A172 (cell line): ENCODE data around the gene SEMA3F. TPM values are rescaled to one million over a fixed set of nuclear protein-coding genes. Genes with fewer than 3 reads are reported as not detected.

Source experiments
- DNase-seq: peaks from one replicate; pipeline ENCODE4 v3.0.0-alpha.2; 2015; ENCODE audit warnings: low spot score
- total RNA-seq: library from RNA; depleted of rRNA; stranded (reverse); fragments of >200 nt; shearing (Covaris generic); gene quantifications from 2 replicates; pipeline ENCODE4 v1.2.3, GENCODE V29; 2014; rRNA removed

The SEMA3F gene
- total RNA-seq = 3.5 and 11.1 TPM in 2 replicates

DNA sequence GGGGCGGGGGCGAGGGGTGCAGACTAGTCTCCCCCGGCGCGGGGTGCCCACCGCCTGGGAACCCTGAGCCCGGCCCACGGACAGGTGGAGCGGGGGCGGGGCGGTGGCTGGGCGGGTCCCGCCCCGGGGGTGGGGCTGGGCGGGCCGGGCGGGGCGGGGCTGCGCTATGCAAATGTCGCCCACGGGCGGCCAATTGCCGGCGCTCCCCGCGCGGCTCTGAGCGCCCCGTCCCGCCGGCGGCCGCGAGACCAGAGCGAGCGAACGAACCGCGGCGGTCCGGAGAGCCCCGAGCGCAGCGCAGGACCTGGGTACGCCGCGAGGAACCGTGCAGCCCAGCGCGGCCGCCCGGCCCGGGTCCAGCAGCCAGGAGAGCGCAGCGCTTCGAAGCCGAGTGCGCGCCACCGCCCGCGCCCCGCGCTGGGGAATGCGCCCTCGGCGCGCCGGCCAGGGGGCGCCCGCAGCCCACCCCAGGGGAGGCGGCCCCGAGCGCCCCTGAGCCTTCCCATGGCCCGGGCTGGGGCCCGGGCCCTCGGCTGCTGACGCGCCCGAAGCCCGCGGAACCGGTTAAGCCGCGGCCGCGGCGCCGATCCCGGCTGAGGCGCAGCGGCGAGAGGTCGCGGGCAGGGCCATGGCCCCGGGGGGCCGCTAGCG is at the start of gene SEMA3F:
SEMA3F (plus strand) TSS at position 485 of the 651 bp plus-strand sequence. CDS start 4,299 bp downstream, outside the sequence.
- no peak for DNase-seq

DNA sequence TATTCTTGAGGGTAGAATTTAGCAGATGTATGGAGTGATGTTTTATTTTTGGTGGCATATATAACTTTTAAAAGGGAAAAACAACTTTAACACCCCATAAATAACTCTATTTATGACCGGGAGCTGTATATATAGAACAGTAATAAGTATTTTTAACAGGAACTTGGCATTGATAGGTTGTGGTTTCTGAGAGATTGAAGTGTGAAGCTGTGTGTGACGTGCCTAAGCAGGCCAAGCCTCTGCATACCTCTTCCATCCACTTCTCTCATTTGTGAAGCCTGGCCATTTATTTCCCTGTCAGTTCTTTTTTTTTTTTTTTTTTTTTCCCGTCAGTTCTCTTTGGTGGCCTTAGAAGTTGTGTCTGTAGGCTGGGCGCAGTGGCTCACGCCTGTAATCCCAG is 43.4 kb upstream of the SEMA3F start:
- no peak for DNase-seq

DNA sequence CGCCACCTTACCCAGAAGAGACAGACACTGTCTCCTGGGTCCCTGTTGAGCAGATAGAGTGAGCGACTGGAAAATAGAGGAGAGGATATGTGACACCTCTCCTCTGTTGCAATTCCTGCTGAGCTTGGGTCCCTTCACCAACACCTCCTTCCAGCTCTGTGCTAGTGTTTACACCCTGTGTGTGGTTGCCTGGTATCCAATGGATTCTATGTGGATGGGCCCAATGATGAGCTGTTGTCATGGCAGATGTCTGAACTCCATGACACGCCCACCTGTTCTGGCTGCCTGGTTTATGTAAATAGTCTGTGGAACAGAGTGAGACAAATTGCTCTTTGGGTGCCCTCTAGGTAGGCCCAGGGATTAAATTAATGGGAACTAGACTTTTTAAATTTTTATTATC is 42.7 kb upstream of the SEMA3F start:
- DNase-seq = no peak

DNA sequence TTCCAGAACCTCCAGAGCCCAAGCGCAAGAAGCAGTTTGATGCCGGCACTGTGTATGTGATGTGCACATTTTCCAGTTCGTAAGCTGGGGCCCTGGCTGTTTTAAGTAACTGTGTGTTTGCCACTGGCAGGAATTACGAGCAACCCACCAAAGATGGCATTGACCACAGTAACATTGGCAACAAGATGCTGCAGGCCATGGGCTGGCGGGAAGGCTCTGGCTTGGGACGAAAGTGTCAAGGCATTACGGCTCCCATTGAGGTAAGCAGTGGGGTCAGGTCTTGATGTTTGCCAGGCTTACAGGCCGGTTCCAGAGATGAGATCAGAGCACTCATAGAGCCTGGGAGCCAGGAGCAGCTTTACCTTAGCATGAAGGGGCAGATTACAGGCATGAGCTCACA is 38.0 kb upstream of the SEMA3F start:
- DNase-seq = no peak

DNA sequence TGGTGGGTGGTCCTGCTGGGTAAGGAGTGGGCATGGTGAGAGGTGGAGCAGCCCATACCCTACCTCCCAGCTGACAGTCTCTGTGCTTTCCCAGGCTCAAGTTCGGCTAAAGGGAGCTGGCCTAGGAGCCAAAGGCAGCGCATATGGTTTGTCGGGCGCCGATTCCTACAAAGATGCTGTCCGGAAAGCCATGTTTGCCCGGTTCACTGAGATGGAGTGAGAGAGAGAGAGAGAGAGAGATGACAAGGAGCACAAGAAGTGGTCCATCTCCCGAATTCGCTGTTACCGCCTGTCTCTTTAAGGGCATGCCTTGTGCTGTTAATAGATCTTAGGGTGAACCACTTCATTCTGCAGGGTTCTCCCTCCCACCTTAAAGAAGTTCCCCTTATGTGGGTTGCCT is 36.9 kb upstream of the SEMA3F start:
- DNase-seq = no peak

DNA sequence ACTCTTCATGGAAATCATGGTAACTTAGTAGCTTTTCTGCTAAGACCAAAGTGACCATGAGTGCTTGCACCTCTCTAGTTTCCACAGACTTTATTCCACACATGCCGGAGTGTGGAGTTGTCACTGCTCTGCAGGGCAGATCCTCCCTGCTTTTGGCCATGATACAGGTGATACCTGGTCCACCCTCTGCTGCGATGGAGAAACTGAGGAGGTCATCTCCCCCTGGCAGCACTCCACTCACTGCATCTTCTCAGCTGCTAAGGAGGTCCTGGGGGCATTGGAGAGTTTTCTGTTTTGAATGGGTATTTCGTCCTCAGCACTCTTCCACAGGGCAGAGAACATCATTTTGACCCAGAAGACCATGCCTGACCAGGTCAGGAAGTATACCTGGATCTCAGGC is 35.3 kb upstream of the SEMA3F start:
- no peak for DNase-seq

DNA sequence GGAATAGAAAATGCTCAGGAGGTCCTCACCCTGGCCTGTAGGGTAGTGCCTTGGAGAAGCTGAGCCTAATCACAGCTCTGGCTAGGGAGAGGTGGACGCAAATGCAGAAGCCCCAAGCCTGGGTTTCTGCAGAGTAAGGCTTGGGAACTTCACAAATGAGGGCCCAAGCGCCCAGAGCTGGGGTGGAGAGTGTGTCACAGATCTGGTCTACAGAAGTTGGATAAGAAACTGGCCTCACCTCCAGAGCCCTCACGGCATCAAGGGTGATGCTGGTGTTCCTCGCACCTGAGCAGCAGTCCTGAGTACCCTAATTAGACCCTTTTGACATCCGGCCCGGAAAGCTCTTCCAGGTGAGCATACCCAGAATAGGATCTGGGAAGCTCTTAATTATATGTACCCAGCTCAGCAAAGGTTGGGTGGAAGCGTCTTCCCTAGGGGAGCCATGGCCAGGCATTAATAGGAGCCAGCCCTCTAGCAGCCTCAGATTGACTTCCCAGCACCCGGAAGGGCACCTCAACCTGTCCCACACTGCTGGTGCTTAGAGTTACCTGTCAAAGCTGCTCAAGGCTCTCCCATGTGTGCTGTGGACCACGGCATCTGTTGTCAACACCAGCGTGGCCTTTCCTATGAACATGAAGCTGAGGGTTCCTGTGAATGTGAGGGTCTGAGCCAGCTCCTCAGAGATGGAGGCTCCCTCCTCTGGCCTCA is 34.6 kb upstream of the SEMA3F start:
- DNase-seq = no peak

DNA sequence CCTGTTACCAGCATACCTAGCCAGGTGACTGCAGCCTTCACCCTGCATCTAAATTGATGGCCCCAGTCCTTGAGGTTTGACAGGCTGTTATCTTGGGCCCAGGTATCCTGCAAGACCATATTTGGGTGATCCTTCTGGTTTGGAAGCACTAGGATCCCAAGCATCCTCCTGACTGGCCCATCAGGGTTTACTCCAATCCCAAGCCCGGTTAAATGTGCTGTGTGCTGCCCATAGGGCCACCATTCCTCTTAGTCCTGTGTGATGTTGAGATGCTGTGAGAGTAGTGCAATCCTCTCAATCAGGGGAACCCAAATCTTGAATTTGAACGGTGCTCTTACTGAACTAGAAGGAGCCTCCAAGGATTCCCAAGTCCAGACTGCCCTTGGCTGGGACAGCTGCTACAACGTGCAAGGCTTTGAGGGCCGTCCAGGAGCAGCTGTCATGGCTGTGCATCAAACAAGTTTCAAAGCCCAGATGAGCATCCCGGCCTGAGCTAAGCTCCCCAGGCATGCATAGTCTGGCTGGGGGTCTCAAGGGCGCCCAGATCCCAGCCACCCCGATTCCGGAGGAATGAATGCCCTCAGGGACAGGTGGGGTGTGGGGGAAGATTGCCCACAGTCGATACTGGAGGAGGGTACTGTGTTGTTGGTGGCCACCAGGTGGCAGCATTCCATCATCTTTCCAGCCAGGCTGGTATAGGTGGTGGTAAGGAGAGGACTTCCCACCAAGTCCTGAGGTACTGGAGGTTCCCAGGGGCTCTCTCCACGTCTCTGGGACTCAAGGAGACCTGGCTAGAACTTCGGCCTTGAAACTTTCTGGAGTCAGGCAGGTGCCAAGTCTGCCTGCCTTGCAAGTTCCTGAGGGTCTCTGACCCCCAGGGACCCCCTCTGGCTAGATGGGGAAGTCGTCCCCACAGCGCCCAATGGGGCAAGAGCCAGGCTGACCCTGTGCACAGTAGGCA is 33.8 kb upstream of the SEMA3F start:
- peak; percentile 79 for DNase-seq

DNA sequence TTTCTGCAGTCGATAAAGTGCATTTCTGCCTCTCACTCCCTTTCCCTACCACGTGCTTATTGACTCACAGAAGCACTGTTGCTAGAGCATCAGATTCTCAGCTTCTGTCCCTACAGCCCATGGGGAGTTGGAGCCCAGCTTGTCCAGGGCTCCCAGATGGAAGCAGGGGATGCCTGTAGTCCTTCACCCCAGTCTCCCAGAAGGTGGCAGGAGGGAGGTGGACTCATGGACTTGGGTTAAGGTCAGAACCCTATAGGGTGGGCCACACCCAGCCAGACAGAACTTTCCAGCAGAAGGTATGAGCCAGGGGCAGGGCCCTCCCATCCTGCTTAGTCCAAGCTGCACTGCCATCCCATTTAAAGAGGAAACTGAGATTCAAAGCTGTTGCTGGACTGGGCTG is 33.1 kb upstream of the SEMA3F start:
- DNase-seq = no peak

DNA sequence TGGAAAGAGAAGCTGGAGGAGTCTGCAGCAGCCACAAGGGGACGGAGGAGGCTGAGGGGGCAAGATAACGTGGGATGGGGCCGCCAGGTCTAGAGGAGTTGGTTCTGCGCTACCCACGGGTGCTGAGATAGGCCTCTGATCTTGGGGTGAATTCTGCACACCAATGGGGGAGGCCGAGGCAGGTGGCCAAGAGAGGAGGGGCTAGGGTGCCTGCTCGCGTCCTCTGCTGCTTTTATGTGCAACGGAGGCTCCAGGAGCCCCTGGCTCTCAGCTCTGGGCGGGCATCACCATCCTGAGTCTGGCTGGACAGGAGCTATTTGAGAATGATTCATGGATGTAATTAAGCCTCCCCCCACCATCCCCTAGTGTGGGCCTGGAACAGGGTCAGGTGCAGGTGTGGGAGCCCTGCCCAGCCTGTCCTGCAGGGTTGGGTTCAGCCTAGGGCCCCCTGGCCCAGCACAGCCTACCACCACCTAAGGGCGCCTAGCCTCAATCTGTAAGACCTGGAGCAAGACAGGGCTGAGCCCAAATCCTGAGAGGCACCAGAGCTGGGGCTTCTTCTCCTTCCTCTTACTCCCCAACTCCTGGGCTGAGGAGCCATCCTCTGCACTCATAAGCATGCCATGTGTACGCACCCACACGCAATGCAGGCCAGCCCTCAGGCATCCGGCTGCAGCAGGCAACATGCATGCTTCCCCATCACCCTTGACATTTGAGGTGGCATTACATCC is 32.3 kb upstream of the SEMA3F start:
- no peak for DNase-seq

DNA sequence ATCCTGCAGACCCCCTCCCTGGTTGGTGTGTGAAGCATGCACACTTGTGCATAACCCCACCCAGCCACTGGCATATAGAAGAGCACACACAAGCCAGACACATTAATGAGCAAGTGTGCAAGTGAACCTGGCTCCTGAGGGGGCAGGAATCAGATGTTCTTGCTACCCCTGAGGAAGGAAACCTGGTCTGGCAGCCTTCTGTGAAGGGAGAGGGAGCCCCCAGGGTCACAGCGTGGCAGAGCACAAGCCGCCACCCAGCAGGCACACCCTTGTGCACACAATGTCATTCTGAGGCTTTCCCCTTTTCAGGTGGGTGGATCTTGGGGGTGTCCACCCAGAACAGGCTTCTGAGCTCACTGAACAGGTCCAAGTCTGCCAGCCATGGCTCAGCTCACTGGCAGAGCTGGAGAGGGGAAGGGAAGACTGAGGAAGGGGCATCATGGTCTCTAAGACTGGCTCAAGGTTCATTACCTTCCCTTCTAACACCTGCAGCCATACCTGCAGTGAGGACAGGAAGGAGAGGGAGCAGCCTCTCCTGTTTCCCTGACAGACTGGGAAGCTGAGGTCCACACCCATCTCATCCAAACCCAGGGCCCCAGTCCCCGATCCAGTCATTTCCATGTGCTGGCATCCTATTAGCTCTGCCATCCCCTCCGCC is 31.6 kb upstream of the SEMA3F start:
- no peak for DNase-seq

DNA sequence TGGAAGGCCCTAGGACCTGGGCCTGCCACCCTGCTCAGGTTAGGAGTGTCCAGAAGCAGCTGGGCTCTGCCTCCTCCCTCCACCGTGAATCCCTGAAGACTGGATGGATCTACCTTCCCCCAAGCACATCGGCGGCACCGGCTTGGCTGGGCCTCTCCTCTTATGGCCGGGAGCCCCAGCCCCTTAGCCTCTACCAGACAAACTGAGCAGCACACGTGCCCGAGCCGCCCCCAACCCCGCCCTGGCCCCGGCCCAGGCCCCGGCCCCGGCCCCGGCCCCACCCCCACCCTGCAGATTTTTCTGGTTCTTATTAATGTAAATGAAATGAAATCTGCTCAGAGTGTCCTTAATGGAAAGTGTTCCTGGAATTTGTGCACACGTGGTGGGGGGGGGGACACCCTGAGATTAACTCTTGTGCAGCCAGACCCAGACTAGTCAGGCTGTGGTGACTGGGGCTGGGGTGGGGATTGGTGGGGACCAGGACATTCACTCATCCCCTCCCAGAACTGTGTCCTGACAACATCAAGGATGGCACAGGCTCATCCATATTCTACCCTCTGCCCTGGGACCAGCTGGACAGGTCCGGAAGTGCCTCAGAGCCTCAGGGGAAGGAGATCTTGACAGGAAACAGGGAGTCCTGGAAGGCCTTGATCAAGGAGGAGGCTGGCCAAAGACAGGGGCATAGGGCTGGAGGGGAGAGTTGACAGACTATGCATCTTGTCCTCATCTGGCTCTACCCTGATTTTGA is 30.9 kb upstream of the SEMA3F start:
- no peak for DNase-seq

DNA sequence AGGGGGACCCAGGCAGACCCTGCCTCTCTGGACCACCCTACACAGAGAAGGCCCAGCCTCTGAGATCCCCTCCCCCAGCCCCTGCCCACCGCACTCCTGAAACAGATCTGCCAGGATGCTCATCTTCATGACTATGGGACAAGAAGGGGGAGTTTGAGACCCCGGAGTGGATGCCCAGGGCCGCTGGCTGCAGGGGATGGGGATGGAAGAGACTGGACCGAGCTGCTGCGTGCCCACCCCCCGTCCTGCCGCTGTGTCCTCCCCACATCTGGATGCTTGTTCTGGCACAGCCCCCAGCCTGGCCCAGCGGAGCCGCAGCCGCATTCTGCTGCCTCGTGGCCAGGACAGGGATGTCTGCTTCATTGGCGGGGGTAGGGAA is 30.3 kb upstream of the SEMA3F start:
- DNase-seq = no peak

DNA sequence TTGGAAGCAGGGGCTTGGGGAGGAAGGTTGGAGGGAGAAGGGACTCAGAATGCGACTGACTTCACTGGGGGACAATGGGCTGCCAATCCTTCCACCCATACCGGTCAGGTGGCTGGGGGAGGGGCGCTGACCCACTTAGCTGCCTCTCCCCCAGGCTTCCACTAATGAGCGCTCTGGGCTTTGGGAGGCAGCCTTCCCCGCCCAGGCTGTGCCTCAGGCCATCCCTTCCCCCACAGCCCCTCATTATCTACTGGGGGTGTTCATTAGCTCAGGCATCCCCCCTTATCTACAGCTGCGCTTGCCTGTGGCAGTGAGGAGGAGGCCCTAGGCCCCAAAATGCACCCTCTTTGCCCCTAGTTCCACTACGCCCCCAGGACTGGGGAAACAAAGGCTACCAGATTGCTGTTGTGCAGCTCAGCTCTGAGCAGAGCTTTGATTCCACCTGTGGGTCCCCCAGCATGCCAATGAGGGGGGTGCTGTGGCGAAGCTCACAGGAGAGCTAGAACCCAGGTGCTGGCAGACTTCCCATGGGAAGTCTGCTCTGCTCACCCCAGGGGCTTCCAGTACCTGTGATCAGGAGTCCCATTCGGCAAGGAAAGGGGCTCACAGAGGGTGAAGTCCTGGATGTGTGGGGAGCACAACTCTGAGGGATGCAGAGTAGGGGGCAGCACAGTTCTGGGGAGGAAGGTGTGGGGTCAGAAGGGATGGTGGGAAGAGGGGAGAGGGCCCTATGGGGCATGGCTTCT is 29.4 kb upstream of the SEMA3F start:
- DNase-seq = no peak

DNA sequence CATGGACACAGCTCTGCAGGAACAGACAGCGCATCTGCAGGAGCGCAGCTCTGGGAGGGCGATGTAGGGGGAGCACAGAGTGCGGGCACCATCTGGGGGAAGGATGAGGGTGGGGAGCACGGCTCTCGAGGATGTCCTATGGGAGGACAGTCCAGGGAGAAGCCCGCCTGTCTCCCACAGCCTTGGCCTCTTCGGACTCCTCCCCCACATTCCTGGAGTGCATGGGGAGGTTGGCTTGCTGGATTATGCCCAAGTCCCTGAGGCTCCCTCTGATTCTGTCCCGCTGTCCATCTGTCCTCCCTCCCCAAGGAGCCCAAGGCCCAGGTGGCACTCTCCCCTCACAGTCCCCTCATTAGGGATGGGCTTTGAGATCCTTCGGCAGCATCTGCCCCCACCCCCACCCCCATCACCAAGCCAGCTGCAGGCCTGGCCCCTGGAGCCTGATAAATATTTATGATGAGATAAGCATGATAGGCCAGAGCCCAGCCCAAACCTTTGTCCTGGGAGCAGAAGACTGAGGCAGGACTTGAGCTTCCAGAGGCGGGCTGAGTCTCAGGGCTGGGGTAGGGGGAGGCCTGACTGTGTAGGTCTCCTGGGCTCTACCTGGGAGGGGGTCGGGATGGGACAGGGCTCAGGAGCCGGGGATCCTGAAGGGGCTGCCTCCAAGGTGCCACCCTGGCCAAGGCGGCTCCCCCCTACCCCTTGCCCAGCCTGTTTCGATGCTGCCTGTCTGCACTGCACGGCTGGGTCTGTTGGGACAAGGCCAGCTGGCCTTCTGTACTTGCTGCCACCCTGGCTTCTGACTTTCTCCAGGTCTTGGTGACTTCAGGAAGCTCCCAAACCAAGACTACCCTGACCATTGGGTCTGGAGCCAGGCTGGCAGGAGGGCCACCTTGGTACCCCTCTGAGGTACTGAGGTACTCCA is 28.6 kb upstream of the SEMA3F start:
- peak; percentile 40 for DNase-seq

DNA sequence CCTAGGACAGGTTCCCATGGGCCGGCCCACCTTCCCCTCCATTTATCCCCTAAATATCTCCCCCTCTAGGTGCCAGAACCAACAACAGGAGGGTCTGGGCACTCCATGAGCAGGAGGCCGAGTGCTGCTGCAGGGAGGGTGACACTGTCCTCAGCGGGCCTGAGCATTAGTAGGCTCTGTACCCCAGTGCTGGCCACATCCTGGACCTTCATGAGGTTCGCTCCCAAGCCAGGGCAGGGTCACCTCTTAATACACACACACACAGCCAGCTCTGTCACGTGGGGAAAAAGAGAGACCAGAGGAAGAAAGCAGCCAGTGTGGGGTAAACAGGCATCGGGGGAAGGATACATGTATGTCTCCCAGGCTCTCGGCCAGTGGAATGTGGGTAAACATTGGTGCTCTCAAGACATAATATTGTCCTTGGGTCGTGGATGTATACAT is 27.9 kb upstream of the SEMA3F start:
- DNase-seq = no peak

DNA sequence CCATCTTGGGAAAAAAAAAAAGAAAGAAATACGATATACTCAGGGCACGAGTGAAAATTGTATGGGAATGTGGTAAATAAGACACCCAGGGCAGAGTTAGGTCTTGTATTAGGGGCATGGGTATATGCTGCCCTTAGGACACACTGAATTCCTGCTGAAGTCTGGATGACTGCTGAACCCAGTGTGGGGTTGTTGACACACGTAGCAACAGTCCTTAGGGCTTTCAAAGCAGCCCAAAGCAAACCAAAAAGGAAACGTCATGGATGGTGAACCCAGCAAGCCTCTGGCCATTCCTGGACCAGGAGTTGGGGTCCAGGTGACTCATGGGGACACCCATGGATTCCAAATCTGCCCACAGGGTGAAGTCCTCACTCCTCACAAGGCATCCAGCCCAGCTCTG is 27.1 kb upstream of the SEMA3F start:
- no peak for DNase-seq

DNA sequence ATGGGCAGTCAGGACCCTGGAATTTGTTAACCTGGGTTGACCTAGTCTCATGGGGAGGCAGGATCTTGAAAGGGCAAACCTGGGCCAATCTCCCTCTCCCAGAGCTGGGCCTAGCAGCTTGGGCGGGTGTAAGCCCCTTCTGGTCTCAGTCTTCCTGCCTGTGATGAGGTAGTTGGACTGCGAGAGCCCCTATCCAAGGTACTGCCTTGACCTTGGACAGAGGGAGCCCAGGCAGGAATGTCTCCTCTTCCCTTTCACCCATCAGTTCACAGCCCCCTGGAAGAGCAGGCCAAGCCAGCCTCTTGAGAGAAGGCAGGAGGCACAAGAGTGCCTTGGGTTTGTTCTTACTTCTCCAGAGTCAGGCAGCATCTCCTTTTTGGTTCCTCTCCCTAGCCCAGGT is 24.7 kb upstream of the SEMA3F start:
- no peak for DNase-seq
